ENCODE results near the gene CAPN5.

- TF ChIP-seq POLR2AphosphoS5 (IDR thresholded peaks at IDR 0.05; ENCODE audit: low read depth) (no peak), CTCF (IDR thresholded peaks at IDR 0.05; ENCODE audit: insufficient read depth, low read length) (no peak)
Measured at GRCh38 chr11:77165066-77165465, 98.3 kb downstream of the CAPN5 start.

Measured in HL-60 (cell line).